H1 (cell line): Measurements from ENCODE around the gene CLCA1. TPM values are rescaled to one million over a fixed set of nuclear protein-coding genes. Genes with fewer than 3 reads are reported as not detected.

Experiments
- CTCF ChIA-PET: fragments of 300-600 bp; sonication (Branson Sonifier 250); formaldehyde crosslinking; loops from one replicate; lab custom pipeline; 2021; ENCODE audit not compliant: partially characterized antibody; lab: Charles Lee
- POLR2A ChIA-PET: fragments of 300-600 bp; sonication (Branson Sonifier 250); formaldehyde crosslinking; loops from one replicate; lab custom pipeline; 2021; ENCODE audit warnings: inconsistent platforms; ENCODE audit not compliant: partially characterized antibody; lab: Charles Lee
- DNase-seq, 2 experiments: peaks; one replicate each; pipeline versions ENCODE4 v3.0.0 to v3.0.0-alpha.2; 2010 to 2022; ENCODE audit warnings: low spot score in 2 of 2, low read depth in 1 of 2, mixed read lengths in 1 of 2
- FAIRE-seq: peaks from 2 replicates; lab custom pipeline; 2011; peaks lifted over from hg19 to GRCh38; lab: Jason Lieb, UNC
- H2AFZ ChIP-seq: 2 replicates; pipeline ENCODE4 v1.8.1; 2012; ENCODE audit warnings: low read length, inconsistent platforms
- H2AK5ac ChIP-seq: 2 replicates; pipeline ENCODE4 v1.6.1; 2013; ENCODE audit warnings: low read depth, low read length
- H2BK120ac ChIP-seq: replicated peaks from 2 replicates; pipeline ENCODE3; 2013; ENCODE audit warnings: low read depth, low read length, inconsistent platforms
- H2BK12ac ChIP-seq: 2 replicates; pipeline ENCODE4 v1.6.1; 2013; ENCODE audit warnings: low read depth, low read length
- H2BK15ac ChIP-seq: 2 replicates; pipeline ENCODE4 v1.6.1; 2013; ENCODE audit warnings: low read length
- H2BK20ac ChIP-seq: 2 replicates; pipeline ENCODE4 v1.6.1; 2013; ENCODE audit warnings: low read length
- H2BK5ac ChIP-seq: 2 replicates; pipeline ENCODE4 v1.6.1; 2013; ENCODE audit warnings: low read depth, low read length
- H3K14ac ChIP-seq: 2 replicates; pipeline ENCODE4 v1.6.1; 2013; ENCODE audit warnings: inconsistent platforms; ENCODE audit not compliant: insufficient read length
- H3K18ac ChIP-seq: 2 replicates; pipeline ENCODE4 v1.6.1; 2013; ENCODE audit warnings: low read length; ENCODE audit errors: extremely low read depth
- H3K23ac ChIP-seq: 2 replicates; pipeline ENCODE4 v1.6.1; 2013; ENCODE audit warnings: inconsistent platforms; ENCODE audit not compliant: insufficient read length
- H3K23me2 ChIP-seq: 2 replicates; pipeline ENCODE4 v1.6.1; 2013; ENCODE audit warnings: low read depth, low read length
- H3K27ac ChIP-seq: 2 replicates; pipeline ENCODE4 v1.6.1; 2011; ENCODE audit warnings: low read depth, low read length, inconsistent platforms
- H3K27me3 ChIP-seq, 4 experiments: replicated peaks in 1 of 4; 1 replicate in 1 of 4; 2 replicates in 3 of 4; pipeline versions ENCODE4 v1.6.1 to v1.8.1; 2011 to 2013; ENCODE audit warnings: low read length in 3 of 4, mild to moderate bottlenecking in 3 of 4, inconsistent platforms in 2 of 4, mixed read lengths in 2 of 4, moderate library complexity in 1 of 4; ENCODE audit not compliant: control insufficient read depth in 3 of 4, insufficient read depth in 3 of 4; ENCODE audit errors: extremely low read depth in 1 of 4
- H3K36me3 ChIP-seq, 4 experiments: 2 replicates each; pipeline versions ENCODE4 v1.6.1 to v1.8.1; 2011 to 2013; ENCODE audit warnings: mild to moderate bottlenecking in 4 of 4, low read length in 3 of 4, moderate library complexity in 2 of 4, control low read depth in 1 of 4, inconsistent platforms in 1 of 4; ENCODE audit not compliant: insufficient read depth in 4 of 4, control insufficient read depth in 2 of 4
- H3K4ac ChIP-seq: replicated peaks from 2 replicates; pipeline ENCODE3; 2013; ENCODE audit warnings: low read length, low read depth, mixed read lengths, inconsistent platforms; ENCODE audit not compliant: insufficient read length
- H3K4me1 ChIP-seq, 4 experiments: replicated peaks in 1 of 4; 1 replicate in 1 of 4; 2 replicates in 3 of 4; pipeline versions ENCODE4 v1.6.1 to v1.8.1; 2011 to 2013; ENCODE audit warnings: low read length in 3 of 4, inconsistent platforms in 2 of 4, mixed read lengths in 1 of 4; ENCODE audit not compliant: insufficient read depth in 4 of 4, control insufficient read depth in 3 of 4
- H3K4me2 ChIP-seq, 2 experiments: 2 replicates each; pipeline versions ENCODE4 v1.6.1 to v1.8.1; 2011 to 2013; ENCODE audit warnings: low read depth in 2 of 2, low read length in 2 of 2, control low read depth in 1 of 2, inconsistent platforms in 1 of 2, mild to moderate bottlenecking in 1 of 2; ENCODE audit not compliant: insufficient read depth in 1 of 2
- H3K4me3 ChIP-seq, 4 experiments: fragments of 200-600, 300-600 bp in 1 of 4; sonication (generic), shearing (Covaris generic), sonication (Bioruptor Twin) in 1 of 4; 2 replicates each; pipeline versions ENCODE4 v1.5.1 to v1.8.1; 2011 to 2016; ENCODE audit warnings: low read length in 4 of 4, low read depth in 3 of 4, control low read depth in 2 of 4, inconsistent platforms in 2 of 4, mild to moderate bottlenecking in 2 of 4, mixed read lengths in 1 of 4, moderate library complexity in 1 of 4; ENCODE audit not compliant: insufficient read depth in 2 of 4; ENCODE audit errors: extremely low read depth in 1 of 4
- H3K56ac ChIP-seq: replicated peaks from 2 replicates; pipeline ENCODE3; 2013; ENCODE audit warnings: low read depth, mild to moderate bottlenecking, mixed read lengths, low read length, inconsistent platforms; ENCODE audit not compliant: insufficient read length
- H3K79me1 ChIP-seq: 2 replicates; pipeline ENCODE4 v1.6.1; 2013; ENCODE audit warnings: low read depth, low read length, control low read depth
- H3K79me2 ChIP-seq, 2 experiments: 2 replicates each; pipeline versions ENCODE4 v1.6.1 to v1.8.1; 2012 to 2013; ENCODE audit warnings: low read length in 2 of 2, mild to moderate bottlenecking in 2 of 2, inconsistent platforms in 1 of 2; ENCODE audit not compliant: insufficient read depth in 2 of 2, control insufficient read depth in 1 of 2
- H3K9ac ChIP-seq, 4 experiments: replicated peaks in 1 of 4; 1 replicate in 1 of 4; 2 replicates in 3 of 4; pipeline versions ENCODE4 v1.6.1 to v1.8.1; 2011 to 2013; ENCODE audit warnings: low read depth in 3 of 4, low read length in 3 of 4, control low read depth in 2 of 4, mild to moderate bottlenecking in 2 of 4, moderate library complexity in 2 of 4, inconsistent platforms in 1 of 4; ENCODE audit errors: extremely low read depth in 1 of 4
- H3K9me3 ChIP-seq, 2 experiments: 2 replicates each; pipeline versions ENCODE4 v1.6.1 to v1.8.1; 2012 to 2013; ENCODE audit warnings: mild to moderate bottlenecking in 2 of 2, moderate library complexity in 2 of 2, control low read depth in 1 of 2, inconsistent platforms in 1 of 2, low read depth in 1 of 2, low read length in 1 of 2, mixed read lengths in 1 of 2; ENCODE audit not compliant: insufficient read depth in 2 of 2
- H4K20me1 ChIP-seq, 2 experiments: replicated peaks in 1 of 2; 2 replicates each; pipeline versions ENCODE3 to v1.8.1; 2011 to 2013; ENCODE audit warnings: inconsistent platforms in 2 of 2, low read length in 2 of 2, mild to moderate bottlenecking in 1 of 2; ENCODE audit not compliant: insufficient read depth in 2 of 2, control insufficient read depth in 1 of 2
- H4K5ac ChIP-seq: 2 replicates; pipeline ENCODE4 v1.6.1; 2013; ENCODE audit warnings: low read length, low read depth, mixed read lengths, inconsistent platforms; ENCODE audit not compliant: insufficient read length
- H4K8ac ChIP-seq: 2 replicates; pipeline ENCODE4 v1.8.0; 2013; ENCODE audit warnings: mild to moderate bottlenecking, moderate library complexity, low read length, inconsistent platforms; ENCODE audit not compliant: insufficient read depth; ENCODE audit errors: extremely low read depth
- H4K91ac ChIP-seq: replicated peaks from 2 replicates; pipeline ENCODE3; 2013; ENCODE audit warnings: low read length, mixed read lengths, inconsistent platforms; ENCODE audit not compliant: insufficient read length
- GABPA ChIP-seq: IDR thresholded peaks from 2 replicates; pipeline ENCODE4 v1.6.1; 2011; ENCODE audit warnings: mild to moderate bottlenecking, low read length, moderate library complexity, borderline replicate concordance; ENCODE audit not compliant: insufficient read depth
- HDAC2 ChIP-seq, 2 experiments: fragments of 300-600 bp in 1 of 2; sonication (generic) in 1 of 2; IDR thresholded peaks; 2 replicates each; pipeline ENCODE4 v1.6.1; 2011 to 2012; ENCODE audit warnings: low read depth in 2 of 2, low read length in 2 of 2, mild to moderate bottlenecking in 2 of 2, moderate library complexity in 2 of 2, borderline replicate concordance in 1 of 2, inconsistent platforms in 1 of 2
- TEAD4 ChIP-seq: IDR thresholded peaks from 2 replicates; pipeline ENCODE4 v1.6.1; 2012; ENCODE audit warnings: low read depth, low read length, inconsistent platforms, mixed read lengths
- polyA plus RNA-seq, 7 experiments: library from polyadenylated mRNA; depleted of rRNA in 3 of 7; stranded (reverse) in 5 of 7; unstranded in 2 of 7; fragments of >200 nt in 5 of 7; fragments of 200-250 nt in 2 of 7; gene quantifications; 1 replicate in 5 of 7; 2 replicates in 1 of 7; 4 replicates in 1 of 7; pipeline versions ENCODE4 v1.2.1 to v1.2.3, GENCODE V29; 2011 to 2013; ENCODE audit warnings: missing spikeins in 2 of 7, mixed read lengths in 2 of 7
- total RNA-seq: library from RNA; stranded (reverse); fragmentation: NEBNext Ultra II Directional; extraction: Animal tissue kit (Norgen Biotek cat#: 25700); gene quantifications from 2 replicates; pipeline ENCODE4 v1.2.1, GENCODE V29; 2021

The CLCA1 gene
- total and polyA plus RNA-seq, 2 of the 8 experiments (the other 6 are each of a cell fraction or from before 2014, with no cell fraction given) = not detected

GRCh38 chr1:86434059-86434458 is 34.7 kb upstream of the CLCA1 start:
- Histone ChIP-seq H3K56ac (no peak overlapping the region), H3K18ac (no peak overlapping the region), H3K36me3 (no peaks in the 10 kb centered on the region), H3K23me2 (peaks cover 2% of the 10 kb centered on the region; the same call in 1 of the 2 replicates), H2BK15ac (no peak overlapping the region)
- ChIA-PET CTCF (no interaction called here), POLR2A (no interaction called here)
- TF ChIP-seq TEAD4 = no peak
- TF ChIP-seq HDAC2 (IDR thresholded peaks at IDR 0.05; ENCODE audit: borderline replicate concordance in 1 of 2, low read depth in 2 of 2, low read length in 2 of 2) = no peak
- no peak for TF ChIP-seq GABPA
- TF ChIP-seq, all 59 proteins: peak for 0
- H3K27me3 ChIP-seq = no peaks in the 10 kb centered on the region
- FAIRE-seq (no peak), DNase-seq (no peak)
- H3K4me2 ChIP-seq = no peak overlapping the region
- no peak overlapping the region for H2AFZ ChIP-seq
- H2BK12ac ChIP-seq = no peak overlapping the region
- H3K79me2 ChIP-seq = no peaks in the 10 kb centered on the region
- H3K4me1 ChIP-seq = no peaks in the 10 kb centered on the region
- no peak overlapping the region for H3K27ac ChIP-seq
- no peak overlapping the region for H2BK20ac ChIP-seq
- no peak overlapping the region for H2BK5ac ChIP-seq
- H3K14ac ChIP-seq = no peak overlapping the region
- no peaks in the 10 kb centered on the region for H3K79me1 ChIP-seq
- H4K5ac ChIP-seq = no peak overlapping the region
- H3K9me3 ChIP-seq = no peaks in the 10 kb centered on the region
- no peaks in the 10 kb centered on the region for H4K20me1 ChIP-seq
- no peak overlapping the region for H3K4me3 ChIP-seq
- H3K23ac ChIP-seq = no peak overlapping the region
- H4K8ac ChIP-seq = no peak overlapping the region
- H4K91ac ChIP-seq = no peak overlapping the region
- no peak overlapping the region for H2BK120ac ChIP-seq
- H3K9ac ChIP-seq = no peak overlapping the region
- no peak overlapping the region for H3K4ac ChIP-seq
- H2AK5ac ChIP-seq = no peak overlapping the region
